ENCODE results near the gene WLS.

DNA sequence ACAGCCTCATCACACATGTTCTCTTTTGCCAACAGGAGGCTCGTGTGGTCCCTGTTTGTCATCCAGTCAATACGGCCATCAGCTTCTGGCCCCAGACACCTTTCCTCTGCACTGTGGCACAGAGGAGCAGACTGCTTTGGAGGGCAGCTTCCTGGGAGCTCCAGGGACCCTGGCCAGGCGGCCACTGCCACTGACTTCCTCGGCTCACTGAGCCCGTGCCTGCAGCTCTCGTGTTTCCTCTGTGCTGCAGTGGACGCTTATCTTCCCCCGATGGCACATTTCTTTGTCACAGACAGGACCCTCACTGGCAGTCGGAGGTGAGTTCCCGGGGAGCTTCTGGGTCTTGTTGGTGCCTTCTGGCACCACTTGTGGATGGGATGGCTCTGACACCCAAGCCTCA is 114.9 kb downstream of the WLS start:
- no peak for TF ChIP-seq MXI1 (conservative IDR thresholded peaks at IDR 0.05; ENCODE audit: poor library complexity, severe bottlenecking)
- TF ChIP-seq, protein P1, sequence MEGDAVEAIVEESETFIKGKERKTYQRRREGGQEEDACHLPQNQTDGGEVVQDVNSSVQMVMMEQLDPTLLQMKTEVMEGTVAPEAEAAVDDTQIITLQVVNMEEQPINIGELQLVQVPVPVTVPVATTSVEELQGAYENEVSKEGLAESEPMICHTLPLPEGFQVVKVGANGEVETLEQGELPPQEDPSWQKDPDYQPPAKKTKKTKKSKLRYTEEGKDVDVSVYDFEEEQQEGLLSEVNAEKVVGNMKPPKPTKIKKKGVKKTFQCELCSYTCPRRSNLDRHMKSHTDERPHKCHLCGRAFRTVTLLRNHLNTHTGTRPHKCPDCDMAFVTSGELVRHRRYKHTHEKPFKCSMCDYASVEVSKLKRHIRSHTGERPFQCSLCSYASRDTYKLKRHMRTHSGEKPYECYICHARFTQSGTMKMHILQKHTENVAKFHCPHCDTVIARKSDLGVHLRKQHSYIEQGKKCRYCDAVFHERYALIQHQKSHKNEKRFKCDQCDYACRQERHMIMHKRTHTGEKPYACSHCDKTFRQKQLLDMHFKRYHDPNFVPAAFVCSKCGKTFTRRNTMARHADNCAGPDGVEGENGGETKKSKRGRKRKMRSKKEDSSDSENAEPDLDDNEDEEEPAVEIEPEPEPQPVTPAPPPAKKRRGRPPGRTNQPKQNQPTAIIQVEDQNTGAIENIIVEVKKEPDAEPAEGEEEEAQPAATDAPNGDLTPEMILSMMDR (IDR thresholded peaks at IDR 0.05; ENCODE audit: poor library complexity, severe bottlenecking), result no peak
- TF ChIP-seq POLR2AphosphoS5 (IDR thresholded peaks at IDR 0.05), result no peak

All from neural cell (in vitro differentiated cells).